GM18502 (cell line): ENCODE results near the gene ITGA7.
A peak's percentile ranks its signal among the peaks of the same experiment; 100 is the strongest.

Experiments
- ATAC-seq: cut with Tn5 transposase; IDR thresholded peaks from one replicate; pipeline ENCODE4 v1.9.1; 2021; ENCODE audit warnings: mild to moderate bottlenecking; ENCODE audit not compliant: unreplicated experiment, poor library complexity

The ITGA7 gene

GRCh38 chr12:55734595-55734994, 26.9 kb upstream of the ITGA7 start:
- ATAC-seq = no peak

- ATAC-seq = no peak
These were observed 26.2 kb upstream of the ITGA7 start for GRCh38 chr12:55733858-55734257.

- no peak for ATAC-seq
These were observed 25.4 kb upstream of the ITGA7 start for GRCh38 chr12:55733021-55733555.

DNA sequence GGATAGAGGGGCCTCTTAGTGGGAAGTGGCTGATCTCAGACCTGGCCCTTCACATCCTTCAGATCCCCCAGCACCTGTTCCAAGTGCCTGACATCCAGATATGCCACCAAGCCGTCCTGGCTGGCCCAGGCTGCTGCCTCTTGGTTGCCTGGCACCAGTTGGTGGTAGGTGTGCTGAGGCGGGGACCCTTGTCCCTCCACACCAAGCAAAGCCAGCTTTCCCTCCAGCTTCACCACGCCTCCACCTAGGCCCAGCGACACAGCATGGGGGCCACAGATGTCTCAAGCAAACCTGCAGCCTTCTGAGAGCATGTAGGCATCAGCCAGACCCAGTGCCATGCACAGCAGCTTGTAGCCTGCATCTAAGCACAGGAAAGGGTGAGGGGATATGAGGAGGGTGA, 24.6 kb upstream of the ITGA7 start:
- no peak for ATAC-seq

GRCh38 chr12:55729819-55730818, 22.4 kb upstream of the ITGA7 start:
- peak; percentile 54 for ATAC-seq

- peak; percentile 69 for ATAC-seq
These were observed 21.5 kb upstream of the ITGA7 start, which contains the start of gene CD63 for GRCh38 chr12:55728939-55729818. Gene CD63 (minus strand): TSS chr12:55729009. CDS start chr12:55728341, 668 bp downstream.

DNA sequence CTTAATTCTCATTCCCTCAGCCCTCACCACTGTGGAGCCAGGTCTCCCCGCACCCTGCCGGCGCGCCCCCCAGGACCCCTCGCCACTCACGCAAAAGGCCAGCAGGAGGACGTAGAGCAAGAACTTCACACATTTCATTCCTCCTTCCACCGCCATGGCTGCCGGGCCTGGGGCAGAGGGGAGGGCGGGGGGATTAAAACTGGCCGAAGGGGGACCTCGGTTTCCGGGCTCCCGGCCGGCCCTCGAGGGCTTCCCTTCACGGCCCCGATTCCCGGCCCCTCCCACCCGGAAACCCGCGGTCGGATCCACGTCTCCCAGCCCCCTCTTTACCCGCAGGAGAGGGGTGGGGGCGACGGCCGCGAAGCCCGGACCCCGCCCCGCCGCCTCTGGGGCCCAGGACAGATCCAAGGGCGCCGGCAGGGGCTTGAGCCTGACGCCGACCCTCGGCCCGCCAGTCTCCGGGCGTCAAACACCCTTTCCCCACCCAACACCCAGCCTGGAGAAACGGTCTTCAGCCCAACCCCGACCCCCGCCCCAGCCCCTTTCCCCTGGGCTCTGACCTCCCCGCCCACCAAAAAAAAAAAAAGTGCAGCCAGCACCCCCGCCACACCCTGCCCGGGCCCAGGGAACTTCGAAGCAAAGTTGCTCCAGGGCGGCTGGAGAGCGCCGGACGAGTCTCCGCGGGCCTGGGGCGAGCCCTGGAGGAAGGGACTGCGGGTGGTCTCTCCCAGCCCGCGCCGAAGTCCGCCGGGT, 20.7 kb upstream of the ITGA7 start:
- ATAC-seq = peak; percentile 20

GRCh38 chr12:55727643-55728185, 20.0 kb upstream of the ITGA7 start:
- ATAC-seq = no peak

GRCh38 chr12:55726971-55727370, 19.3 kb upstream of the ITGA7 start:
- no peak for ATAC-seq

DNA sequence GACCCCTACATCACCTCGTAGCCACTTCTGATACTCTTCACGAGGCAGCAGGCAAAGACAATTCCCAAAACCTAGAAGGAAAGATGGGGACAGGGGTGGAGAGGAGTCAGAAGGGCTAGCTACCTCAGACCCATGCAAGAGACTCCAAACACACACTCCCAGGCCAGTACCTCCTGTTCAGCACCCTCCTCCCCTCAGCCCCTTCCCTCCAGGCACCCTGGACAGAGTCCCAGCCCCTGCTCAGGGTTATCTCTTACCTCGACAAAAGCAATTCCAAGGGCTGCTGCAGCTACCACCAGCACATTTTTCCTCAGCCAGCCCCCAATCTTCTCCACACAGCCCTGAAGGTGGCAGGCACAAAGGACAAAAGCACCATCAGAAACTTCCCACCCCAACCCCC, 17.9 kb upstream of the ITGA7 start:
- no peak for ATAC-seq

DNA sequence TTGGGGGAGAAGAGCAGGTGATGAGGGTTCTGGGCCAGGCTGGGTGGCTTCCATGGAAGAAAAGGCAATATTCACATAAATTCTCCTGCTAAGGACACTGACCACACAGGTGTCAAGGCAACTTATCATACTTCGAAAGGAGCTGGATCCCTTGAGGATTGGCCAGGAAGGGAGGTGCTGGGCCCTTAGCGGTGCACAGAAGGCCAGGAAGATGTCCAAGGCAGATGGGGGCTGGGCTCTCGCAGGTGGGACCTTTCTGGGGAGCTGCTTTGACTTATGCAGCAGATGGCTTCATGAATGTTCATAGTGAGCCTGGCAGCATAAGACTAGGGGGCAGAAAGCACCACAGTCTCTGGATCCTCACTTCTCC, 17.2 kb upstream of the ITGA7 start:
- ATAC-seq = no peak

- no peak for ATAC-seq
These were observed 16.7 kb upstream of the ITGA7 start for GRCh38 chr12:55724226-55724939.

DNA sequence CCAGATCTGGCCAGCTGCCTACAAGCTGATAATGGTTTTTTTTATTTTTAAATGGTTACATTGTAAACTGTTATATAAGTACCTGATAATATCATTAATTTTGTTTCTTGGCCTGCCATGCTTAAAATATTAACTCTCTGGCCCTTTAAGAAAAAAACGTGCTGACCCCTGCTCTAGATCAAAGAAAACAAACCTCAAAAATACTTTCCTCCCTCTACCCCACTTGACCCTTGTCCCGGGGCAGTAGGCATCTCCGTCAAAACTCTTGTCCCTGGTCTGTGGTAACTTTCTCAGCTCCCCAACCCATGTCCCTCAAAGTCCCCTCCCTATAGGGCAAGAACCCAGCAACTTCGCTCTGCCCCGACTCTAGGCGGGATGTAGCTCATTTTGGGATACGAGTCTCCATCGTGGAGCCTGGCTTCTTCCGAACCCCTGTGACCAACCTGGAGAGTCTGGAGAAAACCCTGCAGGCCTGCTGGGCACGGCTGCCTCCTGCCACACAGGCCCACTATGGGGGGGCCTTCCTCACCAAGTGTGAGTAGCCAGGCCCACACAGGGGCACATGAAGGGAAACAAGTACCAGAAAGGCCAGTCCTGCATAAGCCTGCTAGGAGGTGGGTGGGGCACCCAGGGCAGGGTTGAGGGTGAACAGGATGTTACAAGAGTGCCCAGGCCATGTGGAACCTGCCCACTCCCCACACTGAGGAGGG, 16.0 kb upstream of the ITGA7 start:
- no peak for ATAC-seq

- ATAC-seq = no peak
These were observed 15.2 kb upstream of the ITGA7 start for GRCh38 chr12:55722948-55723347.

DNA sequence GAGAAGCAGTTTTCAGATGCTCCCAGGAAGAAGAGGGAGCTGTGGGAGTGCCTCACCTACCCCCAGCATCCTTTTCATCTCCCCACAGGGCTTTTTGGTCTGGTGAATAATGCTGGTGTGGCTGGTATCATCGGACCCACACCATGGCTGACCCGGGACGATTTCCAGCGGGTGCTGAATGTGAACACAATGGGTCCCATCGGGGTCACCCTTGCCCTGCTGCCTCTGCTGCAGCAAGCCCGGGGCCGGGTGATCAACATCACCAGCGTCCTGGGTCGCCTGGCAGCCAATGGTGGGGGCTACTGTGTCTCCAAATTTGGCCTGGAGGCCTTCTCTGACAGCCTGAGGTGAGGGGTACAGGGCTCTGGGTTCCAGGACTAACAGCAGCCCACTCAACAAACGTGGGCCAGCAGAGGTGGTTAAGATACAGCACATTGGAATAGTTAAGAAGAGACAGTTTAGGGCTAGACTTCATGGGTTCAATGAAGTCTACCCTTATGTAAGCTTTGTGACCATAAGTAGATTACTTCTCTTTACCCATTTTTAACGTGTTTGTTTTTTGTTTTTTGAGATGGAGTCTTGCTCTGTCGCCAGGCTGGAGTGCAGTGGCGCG, 14.0 kb upstream of the ITGA7 start:
- ATAC-seq = no peak

DNA sequence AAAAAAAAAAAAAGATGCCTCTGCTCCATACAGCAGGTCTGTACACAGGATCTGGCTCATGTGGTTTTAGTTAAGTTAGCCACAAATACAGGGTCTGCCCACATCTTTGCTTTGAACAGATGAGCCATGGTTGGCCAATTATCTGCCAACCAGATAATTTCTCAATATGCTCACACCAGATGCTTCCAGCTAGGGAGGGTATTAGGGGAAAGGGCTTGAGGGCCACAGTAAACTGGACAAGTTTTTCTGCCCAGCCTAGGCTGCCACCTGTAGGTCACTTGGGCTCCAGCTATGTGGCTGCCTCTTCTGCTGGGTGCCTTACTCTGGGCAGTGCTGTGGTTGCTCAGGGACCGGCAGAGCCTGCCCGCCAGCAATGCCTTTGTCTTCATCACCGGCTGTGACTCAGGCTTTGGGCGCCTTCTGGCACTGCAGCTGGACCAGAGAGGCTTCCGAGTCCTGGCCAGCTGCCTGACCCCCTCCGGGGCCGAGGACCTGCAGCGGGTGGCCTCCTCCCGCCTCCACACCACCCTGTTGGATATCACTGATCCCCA, 13.3 kb upstream of the ITGA7 start:
- ATAC-seq = no peak

GRCh38 chr12:55720071-55720564, 12.4 kb upstream of the ITGA7 start, which contains the start of gene RDH5:
Gene RDH5 (plus strand): TSS chr12:55720393. CDS start chr12:55721185, 792 bp downstream.
- ATAC-seq = no peak

DNA sequence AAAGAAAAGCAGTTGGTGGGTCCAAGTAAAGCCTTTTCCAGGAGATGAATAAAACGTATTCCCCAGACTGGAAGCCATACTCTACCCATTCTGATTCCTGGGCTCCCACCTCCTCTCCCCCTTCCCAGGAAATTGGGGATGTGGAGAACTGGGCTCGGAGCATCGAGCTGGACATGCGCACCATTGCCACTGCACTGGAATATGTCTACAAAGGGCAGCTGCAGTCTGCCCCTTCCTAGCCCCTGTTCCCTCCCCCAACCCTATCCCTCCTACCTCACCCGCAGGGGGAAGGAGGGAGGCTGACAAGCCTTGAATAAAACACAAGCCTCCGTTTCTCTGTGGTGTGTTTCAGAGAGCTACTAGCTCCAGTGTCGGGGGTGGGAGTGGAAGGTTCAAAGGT, 11.7 kb upstream of the ITGA7 start:
- no peak for ATAC-seq
